H9 (cell line): ENCODE results near the gene BHLHE41. TPM values are rescaled to one million over a fixed set of nuclear protein-coding genes. Genes with fewer than 3 reads are reported as not detected.

Source experiments
- DNase-seq: peaks from one replicate; pipeline ENCODE4 v3.0.0-alpha.2; 2017
- H2AFZ ChIP-seq: one replicate; pipeline ENCODE4 v1.6.1; 2013; ENCODE audit warnings: mild to moderate bottlenecking, low read length, control low read depth, moderate library complexity
- H2AK5ac ChIP-seq: 2 replicates; pipeline ENCODE4 v1.6.1; 2013; ENCODE audit warnings: low read length, control low read depth, mixed read lengths; ENCODE audit not compliant: insufficient read length
- H2BK120ac ChIP-seq: one replicate; pipeline ENCODE4 v1.6.1; 2013; ENCODE audit warnings: low read depth, mild to moderate bottlenecking, low read length, control low read depth, inconsistent platforms; ENCODE audit not compliant: poor library complexity, severe bottlenecking
- H2BK12ac ChIP-seq: 2 replicates; pipeline ENCODE4 v1.6.1; 2013; ENCODE audit warnings: low read length, control low read depth, mixed read lengths, low read depth; ENCODE audit not compliant: insufficient read length
- H2BK15ac ChIP-seq: 2 replicates; pipeline ENCODE4 v1.6.1; 2013; ENCODE audit warnings: low read depth, low read length, control low read depth
- H2BK20ac ChIP-seq: one replicate; pipeline ENCODE4 v1.6.1; 2013; ENCODE audit warnings: low read depth, mild to moderate bottlenecking, low read length, control low read depth, inconsistent platforms; ENCODE audit not compliant: poor library complexity, severe bottlenecking
- H2BK5ac ChIP-seq: 2 replicates; pipeline ENCODE4 v1.6.1; 2013; ENCODE audit warnings: low read length, control low read depth, mixed read lengths; ENCODE audit not compliant: insufficient read length
- H3K14ac ChIP-seq: 2 replicates; pipeline ENCODE4 v1.6.1; 2013; ENCODE audit warnings: low read length, control low read depth; ENCODE audit not compliant: insufficient read depth
- H3K18ac ChIP-seq: 2 replicates; pipeline ENCODE4 v1.6.1; 2013; ENCODE audit warnings: low read depth, mild to moderate bottlenecking, mixed read lengths, low read length, control low read depth; ENCODE audit not compliant: insufficient read length
- H3K23ac ChIP-seq: 2 replicates; pipeline ENCODE4 v1.6.1; 2013; ENCODE audit warnings: low read length, control low read depth, mixed read lengths, low read depth; ENCODE audit not compliant: insufficient read length
- H3K23me2 ChIP-seq: 2 replicates; pipeline ENCODE4 v1.6.1; 2013; ENCODE audit warnings: low read depth, mild to moderate bottlenecking, mixed read lengths, low read length, control low read depth; ENCODE audit not compliant: insufficient read length, poor library complexity, severe bottlenecking
- H3K27ac ChIP-seq: 2 replicates; pipeline ENCODE4 v1.5.1; 2013; ENCODE audit warnings: low read length, control low read depth, mixed read lengths, low read depth; ENCODE audit not compliant: insufficient read length
- H3K27me3 ChIP-seq: 2 replicates; pipeline ENCODE4 v1.6.1; 2013; ENCODE audit warnings: low read length, control low read depth, inconsistent platforms; ENCODE audit not compliant: insufficient read depth
- H3K4ac ChIP-seq: 2 replicates; pipeline ENCODE4 v1.6.1; 2013; ENCODE audit warnings: low read depth, mild to moderate bottlenecking, control low read depth, inconsistent platforms, low read length, moderate library complexity
- H3K4me1 ChIP-seq: 2 replicates; pipeline ENCODE4 v1.6.1; 2013; ENCODE audit warnings: low read length, control low read depth, inconsistent platforms; ENCODE audit not compliant: insufficient read depth
- H3K4me2 ChIP-seq: 2 replicates; pipeline ENCODE4 v1.6.1; 2013; ENCODE audit warnings: low read length, control low read depth, mixed read lengths; ENCODE audit not compliant: insufficient read length, insufficient read depth
- H3K56ac ChIP-seq: 2 replicates; pipeline ENCODE4 v1.6.1; 2013; ENCODE audit warnings: low read depth, mild to moderate bottlenecking, mixed read lengths, low read length, control low read depth; ENCODE audit not compliant: insufficient read length
- H3K79me1 ChIP-seq: 2 replicates; pipeline ENCODE4 v1.6.1; 2013; ENCODE audit warnings: low read depth, mild to moderate bottlenecking, moderate library complexity, low read length, control low read depth, inconsistent platforms; ENCODE audit not compliant: insufficient read depth, poor library complexity, severe bottlenecking
- H3K79me2 ChIP-seq: 2 replicates; pipeline ENCODE4 v1.6.1; 2013; ENCODE audit warnings: low read length, control low read depth, inconsistent platforms; ENCODE audit not compliant: insufficient read depth
- H3K9ac ChIP-seq: 2 replicates; pipeline ENCODE4 v1.6.1; 2013; ENCODE audit warnings: low read length, control low read depth, mixed read lengths; ENCODE audit not compliant: insufficient read length; ENCODE audit errors: extremely low read depth
- H3K9me3 ChIP-seq: one replicate; pipeline ENCODE4 v1.6.1; 2013; ENCODE audit warnings: low read depth, low read length, inconsistent platforms; ENCODE audit not compliant: control insufficient read depth
- H3T11ph ChIP-seq: one replicate; pipeline ENCODE4 v1.6.1; 2013; ENCODE audit warnings: mild to moderate bottlenecking, low read length, control low read depth, inconsistent platforms
- H4K20me1 ChIP-seq: one replicate; pipeline ENCODE4 v1.6.1; 2013; ENCODE audit not compliant: control insufficient read depth, insufficient read length, insufficient read depth
- H4K5ac ChIP-seq: 2 replicates; pipeline ENCODE4 v1.6.1; 2013; ENCODE audit warnings: low read depth, mild to moderate bottlenecking, mixed read lengths, low read length, control low read depth; ENCODE audit not compliant: insufficient read length
- H4K8ac ChIP-seq: replicated peaks from 2 replicates; pipeline ENCODE4 v1.6.1; 2013; ENCODE audit warnings: low read length, control low read depth, mixed read lengths, low read depth; ENCODE audit not compliant: insufficient read length
- H4K91ac ChIP-seq: 2 replicates; pipeline ENCODE4 v1.6.1; 2013; ENCODE audit warnings: low read depth, mild to moderate bottlenecking, moderate library complexity, mixed read lengths, low read length, control low read depth; ENCODE audit not compliant: insufficient read length
- H3K27ac Mint-ChIP-seq, 3 experiments: 2 replicates in 2 of 3; 3 replicates in 1 of 3; pipeline ENCODE4 v1.8.0; 2020 to 2021; ENCODE audit warnings: mixed read lengths in 3 of 3, mild to moderate bottlenecking in 1 of 3, moderate library complexity in 1 of 3
- H3K27me3 Mint-ChIP-seq: 2 replicates; pipeline ENCODE4 v1.8.0; 2021; ENCODE audit warnings: low read depth, mild to moderate bottlenecking, moderate library complexity, mixed read lengths
- H3K36me3 Mint-ChIP-seq, 3 experiments: 2 replicates in 2 of 3; 3 replicates in 1 of 3; pipeline ENCODE4 v1.8.0; 2020 to 2021; ENCODE audit warnings: low read depth in 3 of 3, mixed read lengths in 3 of 3; ENCODE audit not compliant: insufficient read depth in 1 of 3
- H3K4me1 Mint-ChIP-seq, 2 experiments: 2 replicates each; pipeline ENCODE4 v1.8.0; 2020; ENCODE audit warnings: mixed read lengths in 2 of 2
- H3K4me3 Mint-ChIP-seq, 2 experiments: 2 replicates in 1 of 2; 3 replicates in 1 of 2; pipeline ENCODE4 v1.8.0; 2020 to 2021; ENCODE audit warnings: mild to moderate bottlenecking in 2 of 2, mixed read lengths in 2 of 2, moderate library complexity in 1 of 2
- H3K9me3 Mint-ChIP-seq, 2 experiments: 2 replicates in 1 of 2; 3 replicates in 1 of 2; pipeline ENCODE4 v1.8.0; 2020; ENCODE audit warnings: mild to moderate bottlenecking in 2 of 2, mixed read lengths in 2 of 2, moderate library complexity in 1 of 2
- WGBS: extraction: QIAGEN DNeasy Blood & Tissue Kit; methylation state at CpG from one replicate; pipeline ENCODE4 v1.1.7; 2013; ENCODE audit warnings: missing lambda C conversion rate, low lambda C conversion rate, mixed read lengths; ENCODE audit not compliant: insufficient read length; ENCODE audit errors: extremely low coverage; 5-methylcytosine and 5-hydroxymethylcytosine counted together
- total RNA-seq: library from RNA; stranded (reverse); gene quantifications from 2 replicates; pipeline ENCODE4 v1.2.1, GENCODE V29; 2021
- TF ChIP-seq, protein P1 (sequence below): fragments of 200-600 bp; sonication (generic); conservative IDR thresholded peaks from 3 replicates; pipeline ENCODE4 v1.8.0; 2021; ENCODE audit warnings: antibody characterized with exemption, mild to moderate bottlenecking

BHLHE41 gene
- total RNA-seq, 1 experiment from 2014 or later: 0.33 TPM

- no peak overlapping the region for H4K8ac ChIP-seq
- Mint-ChIP-seq H3K36me3 (no peaks in the 10 kb centered on the region; a peak in 1 of 7 replicates), H3K27ac (peak overlapping the region; percentile 63 to 91 (median 90); a peak in 6 of 7 replicates), H3K4me3 (peak overlapping the region; percentile 69 to 87), H3K27me3 (peaks cover 74% of the 10 kb centered on the region), H3K9me3 (no peaks in the 10 kb centered on the region), H3K4me1 (peaks cover 44 to 51% of the 10 kb centered on the region in 2 experiments)
- no peak overlapping the region for H2BK12ac ChIP-seq
- H2BK120ac ChIP-seq: no peak overlapping the region
- H3K4ac ChIP-seq: no peak overlapping the region
- TF ChIP-seq, protein P1, sequence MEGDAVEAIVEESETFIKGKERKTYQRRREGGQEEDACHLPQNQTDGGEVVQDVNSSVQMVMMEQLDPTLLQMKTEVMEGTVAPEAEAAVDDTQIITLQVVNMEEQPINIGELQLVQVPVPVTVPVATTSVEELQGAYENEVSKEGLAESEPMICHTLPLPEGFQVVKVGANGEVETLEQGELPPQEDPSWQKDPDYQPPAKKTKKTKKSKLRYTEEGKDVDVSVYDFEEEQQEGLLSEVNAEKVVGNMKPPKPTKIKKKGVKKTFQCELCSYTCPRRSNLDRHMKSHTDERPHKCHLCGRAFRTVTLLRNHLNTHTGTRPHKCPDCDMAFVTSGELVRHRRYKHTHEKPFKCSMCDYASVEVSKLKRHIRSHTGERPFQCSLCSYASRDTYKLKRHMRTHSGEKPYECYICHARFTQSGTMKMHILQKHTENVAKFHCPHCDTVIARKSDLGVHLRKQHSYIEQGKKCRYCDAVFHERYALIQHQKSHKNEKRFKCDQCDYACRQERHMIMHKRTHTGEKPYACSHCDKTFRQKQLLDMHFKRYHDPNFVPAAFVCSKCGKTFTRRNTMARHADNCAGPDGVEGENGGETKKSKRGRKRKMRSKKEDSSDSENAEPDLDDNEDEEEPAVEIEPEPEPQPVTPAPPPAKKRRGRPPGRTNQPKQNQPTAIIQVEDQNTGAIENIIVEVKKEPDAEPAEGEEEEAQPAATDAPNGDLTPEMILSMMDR: peak; percentile 49
- no peak overlapping the region for H3K27ac ChIP-seq
- no peak overlapping the region for H2AFZ ChIP-seq
- no peaks in the 10 kb centered on the region for H3K9me3 ChIP-seq
- no peaks in the 10 kb centered on the region for H3K79me1 ChIP-seq
- WGBS: no CpG with 5 or more reads among the region's 72 CpGs
- no peak overlapping the region for H3K23ac ChIP-seq
- no peak overlapping the region for H4K5ac ChIP-seq
- H3K4me1 ChIP-seq: peaks cover 4% of the 10 kb centered on the region; the same call in 1 of the 2 replicates
- H3K9ac ChIP-seq: peak overlapping the region; percentile 20
- no peak overlapping the region for H3T11ph ChIP-seq
- no peak overlapping the region for H2BK15ac ChIP-seq
- H3K23me2 ChIP-seq: peaks cover 7% of the 10 kb centered on the region
- H2BK20ac ChIP-seq: no peak overlapping the region
- H3K4me2 ChIP-seq: peak overlapping the region; percentile 33
- H3K79me2 ChIP-seq: no peaks in the 10 kb centered on the region
- no peak overlapping the region for H4K91ac ChIP-seq
- H3K27me3 ChIP-seq: peaks cover 6% of the 10 kb centered on the region; the same call in 1 of the 2 replicates
- no peak overlapping the region for H3K56ac ChIP-seq
- peak; percentile 94 for DNase-seq
- H3K14ac ChIP-seq: peak overlapping the region; percentile 41; the same call in 1 of the 2 replicates
- no peak overlapping the region for H2BK5ac ChIP-seq
- no peaks in the 10 kb centered on the region for H4K20me1 ChIP-seq
- no peak overlapping the region for H2AK5ac ChIP-seq
- H3K18ac ChIP-seq: peak overlapping the region; percentile 45
Measured at GRCh38 chr12:26113853-26114719, 10.8 kb downstream of the BHLHE41 start.
